Stomach smooth muscle (tissue), 2 donors: ENCODE data around the gene EZR.
"Not testable (repeated sequence)": the region's sequence is repeated elsewhere in the genome, so short reads cannot be mapped to it uniquely, and the experiment has no call there.

Experiments
- H3K27ac ChIP-seq: one replicate; pipeline ENCODE4 v1.7.0; 2013; ENCODE audit warnings: mild to moderate bottlenecking, low read length, inconsistent platforms
- H3K27me3 ChIP-seq, 2 donors: one replicate each; pipeline ENCODE4 v1.7.0; 2013; ENCODE audit warnings: low read length in 2 of 2; ENCODE audit not compliant: insufficient read depth in 2 of 2, control insufficient read depth in 1 of 2
- H3K36me3 ChIP-seq, 2 donors: one replicate each; pipeline ENCODE4 v1.7.0; 2013; ENCODE audit warnings: low read length in 2 of 2; ENCODE audit not compliant: control insufficient read depth in 2 of 2, insufficient read depth in 2 of 2
- H3K4me1 ChIP-seq: one replicate; pipeline ENCODE4 v1.7.0; 2013; ENCODE audit warnings: low read length; ENCODE audit not compliant: control insufficient read depth, insufficient read depth
- H3K4me3 ChIP-seq, 2 donors: one replicate each; pipeline ENCODE4 v1.7.0; 2013; ENCODE audit warnings: low read length in 2 of 2
- H3K9ac ChIP-seq, 2 donors: one replicate each; pipeline ENCODE4 v1.7.0; 2013; ENCODE audit warnings: low read length in 2 of 2, mild to moderate bottlenecking in 1 of 2
- H3K9me3 ChIP-seq, 2 donors: one replicate each; pipeline ENCODE4 v1.7.0; 2013; ENCODE audit warnings: low read length in 2 of 2; ENCODE audit not compliant: control insufficient read depth in 2 of 2
- donor health status: healthy.
- donor health status: Pancreatic carcinoma.

The EZR gene

GRCh38 chr6:158830736-158831135 is 11.6 kb upstream of the EZR start:
- Histone ChIP-seq H3K4me1 (no peaks in the 10 kb centered on the region), H3K36me3 (no peaks in the 10 kb centered on the region), H3K9ac (no peak overlapping the region), H3K27ac (no peak overlapping the region), H3K4me3 (no peak overlapping the region), H3K9me3 (no peaks in the 10 kb centered on the region), H3K27me3 (no peaks in the 10 kb centered on the region)

DNA sequence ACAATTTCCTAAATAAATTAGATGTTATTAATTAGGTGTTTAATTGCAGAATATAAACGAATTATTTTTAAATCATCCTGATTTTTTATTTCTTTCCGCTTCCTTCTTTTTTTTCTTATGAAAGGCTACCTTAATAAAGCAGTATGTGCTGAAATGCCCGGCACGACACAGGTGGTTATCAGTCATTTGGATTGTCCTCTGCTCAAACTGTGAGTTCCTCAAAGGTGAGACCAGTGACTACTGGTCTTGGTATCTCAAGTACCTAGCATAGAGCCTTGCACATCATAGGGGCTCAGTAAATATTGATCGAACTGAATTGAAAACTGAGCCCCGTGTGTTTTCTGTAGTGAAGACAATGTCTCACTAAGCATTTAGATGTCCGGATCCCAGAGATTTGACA is 9.6 kb upstream of the EZR start:
- no peaks in the 10 kb centered on the region for H3K27me3 ChIP-seq
- no peak overlapping the region for H3K9ac ChIP-seq
- no peaks in the 10 kb centered on the region for H3K9me3 ChIP-seq
- no peaks in the 10 kb centered on the region for H3K4me1 ChIP-seq
- H3K36me3 ChIP-seq, result no peaks in the 10 kb centered on the region
- no peak overlapping the region for H3K4me3 ChIP-seq
- no peak overlapping the region for H3K27ac ChIP-seq

DNA sequence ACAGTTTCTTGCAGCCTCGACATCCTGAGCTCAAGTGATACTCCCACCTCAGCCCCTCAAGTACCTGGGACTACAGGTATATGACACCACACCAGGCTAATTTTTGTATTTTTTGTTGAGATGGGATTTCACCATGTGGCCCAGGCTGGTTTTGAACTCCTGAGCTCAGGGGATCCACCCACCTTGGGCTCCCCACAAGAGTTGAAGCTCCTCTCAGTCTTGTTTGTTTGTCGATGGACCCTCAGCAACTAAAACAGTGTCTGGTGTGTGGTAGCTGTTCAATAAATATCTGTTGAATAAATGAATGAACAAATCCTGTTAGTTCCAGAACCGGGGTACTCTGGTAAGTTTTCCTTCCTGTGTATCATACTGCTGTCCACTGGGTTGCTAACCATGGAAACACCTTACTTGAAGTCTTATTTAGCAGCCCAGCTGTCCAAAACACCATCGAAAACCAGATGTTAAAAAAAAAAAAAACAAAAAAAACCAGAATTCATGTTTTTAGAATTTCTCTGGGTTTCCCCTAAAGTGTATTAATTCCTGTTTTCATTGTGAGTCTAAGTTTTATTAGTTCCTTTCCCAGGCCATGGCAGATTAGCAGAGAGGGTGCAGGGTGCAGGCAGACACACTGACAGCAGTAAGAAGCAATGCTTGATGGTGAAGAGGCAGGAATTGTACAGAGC is 7.8 kb upstream of the EZR start:
- Histone ChIP-seq H3K9ac (no peak overlapping the region), H3K4me3 (no peak overlapping the region), H3K4me1 (no peaks in the 10 kb centered on the region), H3K9me3 (no peaks in the 10 kb centered on the region), H3K27me3 (no peaks in the 10 kb centered on the region), H3K36me3 (no peaks in the 10 kb centered on the region), H3K27ac (no peak overlapping the region)

GRCh38 chr6:158825951-158826306 is 6.8 kb upstream of the EZR start:
- H3K4me1 ChIP-seq, result no peaks in the 10 kb centered on the region
- H3K36me3 ChIP-seq, result no peaks in the 10 kb centered on the region
- no peaks in the 10 kb centered on the region for H3K9me3 ChIP-seq
- no peak overlapping the region for H3K9ac ChIP-seq
- no peaks in the 10 kb centered on the region for H3K27me3 ChIP-seq
- no peak overlapping the region for H3K4me3 ChIP-seq
- H3K27ac ChIP-seq, result no peak overlapping the region

DNA sequence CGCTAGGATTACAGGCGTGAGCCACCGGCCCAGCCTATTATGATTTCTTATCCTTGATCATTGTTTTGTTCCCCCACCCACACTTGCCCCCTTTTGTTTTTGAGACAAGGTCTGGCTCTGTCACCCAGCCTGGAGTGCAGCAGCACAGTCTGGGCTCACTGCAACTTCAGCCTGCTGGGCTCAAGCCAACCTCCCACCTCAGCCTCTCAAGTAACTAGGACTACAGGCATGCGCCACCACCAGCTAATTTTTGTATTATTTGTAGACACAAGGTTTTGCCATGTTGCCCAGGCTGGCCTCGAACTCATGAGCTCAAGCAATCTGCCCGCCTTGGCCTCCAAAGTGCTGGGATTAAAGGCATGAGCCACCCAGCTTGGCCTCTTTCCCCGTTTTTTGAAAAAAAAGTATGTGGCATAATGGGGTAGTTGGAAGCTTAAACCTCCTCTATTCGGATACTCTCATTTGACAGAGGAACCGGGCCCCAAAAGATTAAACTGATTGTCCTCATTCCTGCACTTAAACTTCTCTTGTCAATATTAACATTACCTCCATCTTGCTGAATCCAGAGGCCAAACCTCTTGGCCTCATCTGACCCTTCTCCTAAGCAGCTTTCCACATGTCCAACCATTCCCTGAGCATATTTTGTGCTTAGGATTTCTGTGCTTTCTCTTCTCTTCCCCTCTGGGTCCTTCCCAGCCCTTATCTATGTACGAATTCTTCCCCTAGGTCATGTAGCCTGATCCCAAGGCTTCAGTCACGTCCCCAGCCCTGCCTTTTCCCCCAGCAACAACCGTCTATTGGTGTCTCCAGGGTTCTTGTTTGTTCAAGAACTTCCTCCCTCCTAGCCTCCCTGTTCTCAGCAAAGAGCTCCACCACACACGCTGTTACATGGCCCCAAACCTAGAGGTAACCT is 6.1 kb upstream of the EZR start:
- no peaks in the 10 kb centered on the region for H3K9me3 ChIP-seq
- no peak overlapping the region for H3K27ac ChIP-seq
- no peaks in the 10 kb centered on the region for H3K27me3 ChIP-seq
- H3K4me1 ChIP-seq, result no peaks in the 10 kb centered on the region
- no peak overlapping the region for H3K4me3 ChIP-seq
- no peak overlapping the region for H3K9ac ChIP-seq
- no peaks in the 10 kb centered on the region for H3K36me3 ChIP-seq

DNA sequence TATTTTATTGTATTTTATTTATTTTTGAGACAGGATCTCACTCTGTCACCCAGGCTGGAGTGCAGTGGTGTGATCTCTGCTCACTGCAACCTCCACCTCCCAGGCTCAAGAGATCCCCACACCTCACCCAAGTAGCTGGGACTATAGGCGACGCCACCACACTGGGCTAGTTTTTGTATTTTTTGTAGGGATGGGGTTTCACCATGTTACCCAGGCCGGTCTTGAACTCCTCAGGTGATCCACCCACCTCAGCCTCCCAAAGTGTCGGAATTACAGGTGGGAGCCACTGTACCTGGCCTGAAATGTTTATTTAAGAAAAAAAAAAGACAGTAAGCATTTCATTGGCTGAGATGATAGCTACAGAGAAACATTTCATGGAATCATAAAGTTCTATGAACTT is 4.4 kb upstream of the EZR start:
- not testable (repeated sequence) for H3K4me1 ChIP-seq, H3K36me3 ChIP-seq, H3K27ac ChIP-seq, H3K9ac ChIP-seq, H3K9me3 ChIP-seq, H3K27me3 ChIP-seq, H3K4me3 ChIP-seq

DNA sequence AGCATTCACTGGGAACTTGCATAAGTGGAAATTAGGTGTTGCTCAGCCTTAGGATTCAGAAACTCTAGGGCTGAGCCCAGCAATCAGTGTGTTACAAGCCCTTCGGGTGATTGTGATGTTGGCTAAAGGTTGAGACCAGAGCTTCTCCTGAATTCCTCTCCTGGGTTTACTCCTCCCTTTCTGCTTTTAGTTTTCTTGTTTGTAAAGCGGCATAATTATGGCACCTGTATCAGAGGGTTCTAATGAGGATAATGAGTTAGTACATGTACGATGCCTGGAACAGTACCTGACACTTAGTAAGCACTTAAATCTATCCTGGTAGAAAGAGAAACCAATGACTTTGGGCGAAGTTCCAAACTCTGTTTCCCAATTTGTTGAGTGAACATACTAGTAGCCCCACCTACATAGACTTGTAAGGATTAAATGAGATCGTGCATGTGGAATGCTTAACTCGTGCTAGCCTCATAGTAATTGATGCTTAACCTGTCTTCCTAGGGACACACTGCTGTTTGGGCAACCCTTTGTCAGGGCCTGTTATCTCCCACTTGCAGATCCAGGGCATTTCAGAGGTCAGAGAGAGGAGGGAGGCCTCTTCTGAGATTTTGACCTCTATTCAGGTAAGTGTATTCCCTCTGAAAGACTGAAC is 932 bp upstream of the EZR start:
- H3K36me3 ChIP-seq, result no peaks in the 10 kb centered on the region
- H3K9me3 ChIP-seq, result no peaks in the 10 kb centered on the region
- H3K9ac ChIP-seq, result peak overlapping the region in 1 of 2 donors; percentile 33
- peaks cover 14% of the 10 kb centered on the region for H3K4me1 ChIP-seq
- no peaks in the 10 kb centered on the region for H3K27me3 ChIP-seq
- peak overlapping the region; percentile 53 for H3K27ac ChIP-seq
- H3K4me3 ChIP-seq, result peak overlapping the region in 1 of 2 donors; percentile 83

DNA sequence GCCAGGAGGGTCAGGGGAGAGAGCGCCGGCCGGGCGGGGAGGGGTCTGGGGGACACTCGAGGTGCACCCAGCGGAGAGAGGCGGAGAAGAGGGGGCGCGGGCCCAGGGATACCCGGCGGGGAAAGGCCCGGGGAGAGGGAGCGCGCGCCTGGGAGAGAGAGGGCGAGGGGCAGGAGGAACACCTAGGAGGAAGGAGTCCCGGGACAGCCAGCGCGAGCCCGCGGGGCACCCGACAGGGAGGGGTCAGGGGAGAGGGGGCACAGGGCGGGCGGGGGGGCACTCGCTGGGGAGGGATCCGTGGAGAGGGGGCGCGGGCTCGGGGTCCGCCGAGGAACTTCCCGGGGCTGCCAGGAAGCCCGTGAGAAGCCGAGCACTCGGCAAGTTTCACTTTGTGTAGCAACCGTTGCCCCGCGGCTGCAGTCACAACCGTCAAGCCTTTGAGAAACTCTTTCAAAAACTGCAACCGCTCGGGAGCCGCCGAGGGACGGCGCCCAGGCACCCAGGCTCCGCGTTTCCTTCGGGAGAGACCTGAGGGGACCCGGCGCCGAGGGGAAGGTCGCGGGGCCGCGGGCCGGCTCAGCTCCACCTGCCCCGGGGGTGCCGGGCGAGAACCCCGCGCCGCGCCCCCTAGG is 471 bp downstream of the EZR start:
- Histone ChIP-seq H3K4me1 (peaks cover 14% of the 10 kb centered on the region), H3K27ac (peak overlapping the region; percentile 60), H3K4me3 (peak overlapping the region; percentile 66 to 83), H3K9ac (peak overlapping the region in 1 of 2 donors; percentile 84), H3K27me3 (no peaks in the 10 kb centered on the region), H3K9me3 (no peaks in the 10 kb centered on the region), H3K36me3 (no peaks in the 10 kb centered on the region)

DNA sequence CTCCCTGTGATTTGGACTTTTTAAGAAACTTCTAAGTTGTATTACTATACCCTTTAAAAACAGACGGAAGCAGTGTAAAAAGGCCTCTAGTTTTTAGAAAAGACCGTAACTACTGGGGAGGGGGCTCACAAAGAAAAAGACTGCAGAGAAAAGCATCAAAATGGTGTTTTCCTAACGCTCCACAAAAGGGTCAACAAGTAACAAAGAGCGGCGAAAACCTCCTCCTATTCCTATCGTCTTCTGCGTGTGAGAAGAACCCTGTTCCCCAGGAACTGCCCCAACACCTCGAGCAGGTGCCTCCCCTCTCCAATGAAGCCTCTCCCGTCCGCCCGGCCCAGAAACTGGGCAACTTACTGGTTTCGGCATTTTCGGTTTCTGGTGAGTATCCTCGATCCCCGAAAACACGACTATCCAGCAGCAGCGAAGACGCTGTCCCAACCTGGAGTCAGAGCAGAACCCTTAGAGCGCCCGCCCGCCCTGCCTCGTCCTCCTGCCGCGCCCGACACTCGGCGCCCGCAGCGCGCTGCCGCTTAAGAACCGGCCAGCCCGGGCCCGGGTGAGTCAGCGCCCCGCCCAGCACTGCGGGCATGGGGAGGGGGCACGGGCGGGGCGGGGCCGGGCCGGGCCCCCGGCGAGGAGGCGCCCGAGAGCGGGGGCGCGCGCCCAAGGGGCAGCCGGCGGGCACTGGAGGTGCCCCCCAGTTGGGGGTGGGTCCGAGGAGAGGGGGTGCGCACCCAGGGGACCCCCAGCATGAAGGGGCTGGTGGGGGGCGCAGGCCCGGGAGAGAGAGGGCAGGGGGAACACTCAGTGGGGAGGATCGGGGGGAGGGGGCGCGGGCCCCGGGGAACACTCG is 1.2 kb downstream of the EZR start:
- H3K36me3 ChIP-seq, result peaks cover 0 to 3% of the 10 kb centered on the region in 2 donors
- no peaks in the 10 kb centered on the region for H3K27me3 ChIP-seq
- H3K4me1 ChIP-seq, result peaks cover 16% of the 10 kb centered on the region
- H3K27ac ChIP-seq, result peak overlapping the region; percentile 60
- H3K9me3 ChIP-seq, result no peaks in the 10 kb centered on the region
- H3K4me3 ChIP-seq, result peak overlapping the region; percentile 83 to 86
- H3K9ac ChIP-seq, result peak overlapping the region; percentile 84 to 88
